Measurements from ENCODE around the gene LCMT1.
A peak's percentile ranks its signal among the peaks of the same experiment; 100 is the strongest.
"Not testable (repeated sequence)": the region's sequence is repeated elsewhere in the genome, so short reads cannot be mapped to it uniquely, and the experiment has no call there.

The LCMT1 gene

GRCh38 chr16:25151996-25152395 is 40.5 kb downstream of the LCMT1 start:
- DNase-seq: no peak

GRCh38 chr16:25155553-25156460 is 44.3 kb downstream of the LCMT1 start:
- no peak for DNase-seq

- DNase-seq: no peak
Measured at GRCh38 chr16:25157271-25157875, 45.8 kb downstream of the LCMT1 start.

GRCh38 chr16:25158401-25158800 is 46.9 kb downstream of the LCMT1 start:
- no peak for DNase-seq

GRCh38 chr16:25161753-25162367 is 50.3 kb downstream of the LCMT1 start:
- no peak for DNase-seq

- DNase-seq: no peak
Measured at GRCh38 chr16:25163683-25164082, 52.1 kb downstream of the LCMT1 start.

- DNase-seq: no peak
Measured at GRCh38 chr16:25165284-25165683, 53.7 kb downstream of the LCMT1 start.

- not testable (repeated sequence) for DNase-seq
Measured at GRCh38 chr16:25167920-25168319, 56.4 kb downstream of the LCMT1 start.

GRCh38 chr16:25171390-25171789 is 59.8 kb downstream of the LCMT1 start:
- DNase-seq: no peak

GRCh38 chr16:25172831-25173230 is 61.3 kb downstream of the LCMT1 start:
- no peak for DNase-seq

GRCh38 chr16:25174285-25174684 is 62.7 kb downstream of the LCMT1 start:
- DNase-seq: no peak

- DNase-seq: peak; percentile 7
Measured at GRCh38 chr16:25176136-25176535, 64.6 kb downstream of the LCMT1 start.

GRCh38 chr16:25177512-25177830 is 65.9 kb downstream of the LCMT1 start:
- no peak for DNase-seq

GRCh38 chr16:25177831-25178688 is 66.5 kb downstream of the LCMT1 start:
- no peak for DNase-seq

GRCh38 chr16:25181236-25181635 is 69.7 kb downstream of the LCMT1 start:
- peak; percentile 11 for DNase-seq

GRCh38 chr16:25184771-25185170 is 73.2 kb downstream of the LCMT1 start:
- DNase-seq: no peak

GRCh38 chr16:25187491-25187795 is 75.9 kb downstream of the LCMT1 start:
- DNase-seq: no peak

- DNase-seq: no peak
Measured at GRCh38 chr16:25189305-25189704, 77.8 kb downstream of the LCMT1 start.

- no peak for DNase-seq
Measured at GRCh38 chr16:25192096-25192495, 80.6 kb downstream of the LCMT1 start.

GRCh38 chr16:25194273-25194878 is 82.8 kb downstream of the LCMT1 start:
- no peak for DNase-seq

- no peak for DNase-seq
Measured at GRCh38 chr16:25198021-25198420, 86.5 kb downstream of the LCMT1 start.

GRCh38 chr16:25199457-25199856 is 87.9 kb downstream of the LCMT1 start:
- no peak for DNase-seq

GRCh38 chr16:25210758-25211157 is 99.2 kb downstream of the LCMT1 start:
- DNase-seq: no peak
